ENCODE measurements around the gene MRAS. TPM values are rescaled to one million over a fixed set of nuclear protein-coding genes. Genes with fewer than 3 reads are reported as not detected.
"Not testable (repeated sequence)": the region's sequence is repeated elsewhere in the genome, so short reads cannot be mapped to it uniquely, and the experiment has no call there.

The MRAS gene
- total RNA-seq, 1 donor: 80.7 TPM

DNA sequence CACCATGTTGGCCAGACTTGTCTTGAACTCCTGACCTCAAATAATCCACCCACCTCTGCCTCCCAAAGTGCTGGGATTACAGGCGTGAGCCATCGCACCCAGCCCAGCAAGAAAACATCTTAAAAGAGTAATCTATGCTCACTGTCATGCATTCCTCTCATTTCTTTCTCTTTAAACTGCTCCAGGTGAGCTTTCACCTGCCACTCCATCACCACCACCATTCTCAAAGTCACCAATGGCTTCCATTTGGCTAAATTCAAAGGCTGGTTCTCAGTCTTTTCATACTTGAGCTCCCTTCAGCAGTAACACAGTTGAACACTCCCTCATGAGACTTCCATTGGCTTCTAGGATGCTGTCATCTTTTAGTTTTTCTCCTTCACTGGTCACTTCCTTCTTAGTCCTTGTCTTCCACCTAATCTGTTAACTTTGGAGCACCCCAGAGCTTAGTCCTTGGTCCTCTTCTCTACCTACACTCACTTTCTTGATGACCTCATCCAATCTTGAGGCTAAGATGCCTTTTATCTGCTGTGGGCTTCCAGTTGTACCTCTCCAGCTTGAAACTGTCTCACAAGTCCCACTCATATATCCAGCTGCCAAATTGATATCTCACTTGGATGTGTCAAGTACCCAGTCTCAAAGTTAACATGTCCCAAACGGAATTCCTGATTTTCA, 59.0 kb downstream of the MRAS start:
- H3K4me2 ChIP-seq (ENCODE audit: insufficient read depth, low read length): no peak overlapping the region
- no peak for DNase-seq (ENCODE audit: insufficient read length, low spot score, missing footprints)
- peaks cover 5% of the 10 kb centered on the region for H3K4me1 ChIP-seq (ENCODE audit: insufficient read depth, low read length)
- no peaks in the 10 kb centered on the region for H3K27me3 ChIP-seq (ENCODE audit: insufficient read depth, low read length)
- TF ChIP-seq CTCF (IDR thresholded peaks at IDR 0.05; ENCODE audit: extremely low read depth, low read depth, low read length): no peak
- H3K36me3 ChIP-seq (ENCODE audit: insufficient read depth, low read length): peaks cover 35% of the 10 kb centered on the region
- no peaks in the 10 kb centered on the region for H4K20me1 ChIP-seq (ENCODE audit: insufficient read depth, low read length)
- H3K9me3 ChIP-seq (ENCODE audit: low read depth, low read length): no peaks in the 10 kb centered on the region
- no peak overlapping the region for H2AFZ ChIP-seq (ENCODE audit: low read length)
- H3K27ac ChIP-seq (ENCODE audit: low read depth, low read length): no peak overlapping the region
- no peak overlapping the region for H3K4me3 ChIP-seq (ENCODE audit: insufficient read depth, low read length)
- no peaks in the 10 kb centered on the region for H3K79me2 ChIP-seq (ENCODE audit: insufficient read depth, low read length)

GRCh38 chr3:138408751-138409570, 60.6 kb downstream of the MRAS start:
- DNase-seq (ENCODE audit: insufficient read length, low spot score, missing footprints): no peak
- peaks cover 20% of the 10 kb centered on the region for H3K36me3 ChIP-seq (ENCODE audit: insufficient read depth, low read length)

DNA sequence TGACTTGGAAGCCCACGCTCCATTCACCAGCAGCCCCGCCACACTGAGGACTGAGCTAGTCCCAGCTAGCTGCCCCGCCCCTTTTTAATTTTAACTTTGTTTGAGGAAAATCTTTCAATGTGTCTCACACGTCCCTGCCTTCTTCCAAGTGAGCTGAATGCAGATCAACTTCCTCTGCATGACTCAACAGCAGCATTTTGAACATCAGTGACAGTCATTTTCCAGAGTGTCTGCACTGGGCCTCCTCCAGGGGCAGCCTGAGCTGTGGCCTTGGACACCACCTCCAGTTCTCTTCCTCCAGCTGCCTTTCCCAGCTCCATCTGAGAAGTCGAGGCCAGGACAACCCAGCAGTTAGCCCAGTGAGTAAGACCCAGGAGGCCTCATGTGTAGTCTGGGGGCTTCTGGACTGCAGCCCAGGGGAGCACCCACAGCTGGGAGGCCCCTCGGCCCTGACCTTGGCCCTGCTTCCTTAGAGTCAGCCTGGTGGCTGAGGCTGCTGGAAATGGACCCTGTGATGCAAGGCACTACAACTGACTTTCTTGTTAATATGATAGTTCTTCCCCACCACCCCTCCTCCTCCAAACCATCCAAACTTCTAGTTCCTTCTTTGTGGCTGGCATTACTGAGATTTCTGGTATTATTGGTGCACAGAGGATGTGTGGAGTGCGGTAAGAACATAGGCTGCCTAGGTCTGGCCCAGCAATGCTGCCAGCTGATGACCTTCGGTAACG, 64.6 kb downstream of the MRAS start:
- H2AFZ ChIP-seq (ENCODE audit: low read length): no peak overlapping the region
- H3K4me1 ChIP-seq (ENCODE audit: insufficient read depth, low read length): peaks cover 10% of the 10 kb centered on the region
- no peak for TF ChIP-seq CTCF (IDR thresholded peaks at IDR 0.05; ENCODE audit: extremely low read depth, low read depth, low read length)
- no peaks in the 10 kb centered on the region for H3K9me3 ChIP-seq (ENCODE audit: low read depth, low read length)
- H3K4me3 ChIP-seq (ENCODE audit: insufficient read depth, low read length): no peak overlapping the region
- DNase-seq (ENCODE audit: insufficient read length, low spot score, missing footprints): no peak
- no peaks in the 10 kb centered on the region for H3K36me3 ChIP-seq (ENCODE audit: insufficient read depth, low read length)
- no peaks in the 10 kb centered on the region for H3K79me2 ChIP-seq (ENCODE audit: insufficient read depth, low read length)
- H3K27me3 ChIP-seq (ENCODE audit: insufficient read depth, low read length): no peaks in the 10 kb centered on the region
- H3K27ac ChIP-seq (ENCODE audit: low read depth, low read length): no peak overlapping the region
- no peak overlapping the region for H3K4me2 ChIP-seq (ENCODE audit: insufficient read depth, low read length)
- H4K20me1 ChIP-seq (ENCODE audit: insufficient read depth, low read length): no peaks in the 10 kb centered on the region

More at GRCh38 chr3:138408751-138409570, 60.6 kb downstream of the MRAS start:
- H3K27me3 ChIP-seq (ENCODE audit: insufficient read depth, low read length): no peaks in the 10 kb centered on the region
- no peak overlapping the region for H3K4me3 ChIP-seq (ENCODE audit: insufficient read depth, low read length)
- no peak overlapping the region for H2AFZ ChIP-seq (ENCODE audit: low read length)
- no peaks in the 10 kb centered on the region for H3K9me3 ChIP-seq (ENCODE audit: low read depth, low read length)
- no peak overlapping the region for H3K27ac ChIP-seq (ENCODE audit: low read depth, low read length)
- H3K79me2 ChIP-seq (ENCODE audit: insufficient read depth, low read length): no peaks in the 10 kb centered on the region
- TF ChIP-seq CTCF (IDR thresholded peaks at IDR 0.05; ENCODE audit: extremely low read depth, low read depth, low read length): no peak
- H3K4me2 ChIP-seq (ENCODE audit: insufficient read depth, low read length): no peak overlapping the region
- H4K20me1 ChIP-seq (ENCODE audit: insufficient read depth, low read length): no peaks in the 10 kb centered on the region
- peaks cover 10% of the 10 kb centered on the region for H3K4me1 ChIP-seq (ENCODE audit: insufficient read depth, low read length)

DNA sequence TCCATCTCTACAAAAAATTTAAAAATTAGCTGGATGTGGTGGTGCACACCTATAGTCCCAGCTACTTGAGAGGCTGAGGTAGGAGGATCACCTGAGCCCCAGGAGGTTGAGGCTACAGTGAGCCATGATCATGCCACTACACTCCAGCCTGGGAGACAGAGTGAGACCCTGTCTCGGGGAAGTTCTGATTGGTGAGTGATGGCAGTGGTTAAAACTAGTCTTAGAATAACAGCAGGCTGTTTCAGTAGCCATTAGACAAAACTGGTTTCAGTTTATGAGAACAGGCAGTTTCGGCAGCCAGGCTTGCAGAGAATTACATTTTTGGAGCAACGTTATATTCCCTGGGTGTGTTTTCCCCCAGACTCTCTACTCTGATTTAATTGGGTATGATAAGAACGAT, 67.9 kb downstream of the MRAS start:
- Histone ChIP-seq H3K4me2 (ENCODE audit: insufficient read depth, low read length) (peak overlapping the region; percentile 7), H2AFZ (ENCODE audit: low read length) (peak overlapping the region; percentile 37), H3K4me3 (ENCODE audit: insufficient read depth, low read length) (peak overlapping the region; percentile 52)
- H3K79me2 ChIP-seq (ENCODE audit: insufficient read depth, low read length); H3K9me3 ChIP-seq (ENCODE audit: low read depth, low read length); H4K20me1 ChIP-seq (ENCODE audit: insufficient read depth, low read length); DNase-seq (ENCODE audit: insufficient read length, low spot score, missing footprints); H3K36me3 ChIP-seq (ENCODE audit: insufficient read depth, low read length); H3K27ac ChIP-seq (ENCODE audit: low read depth, low read length); H3K27me3 ChIP-seq (ENCODE audit: insufficient read depth, low read length); H3K4me1 ChIP-seq (ENCODE audit: insufficient read depth, low read length): not testable (repeated sequence)
